ENCODE measurements around the gene MIER3.

MIER3 gene

GRCh38 chr5:56900858-56901578 is 50.9 kb downstream of the MIER3 start:
- DNase-seq (ENCODE audit: low read depth in 2 of 3, low spot score in 2 of 3), result no peak

DNA sequence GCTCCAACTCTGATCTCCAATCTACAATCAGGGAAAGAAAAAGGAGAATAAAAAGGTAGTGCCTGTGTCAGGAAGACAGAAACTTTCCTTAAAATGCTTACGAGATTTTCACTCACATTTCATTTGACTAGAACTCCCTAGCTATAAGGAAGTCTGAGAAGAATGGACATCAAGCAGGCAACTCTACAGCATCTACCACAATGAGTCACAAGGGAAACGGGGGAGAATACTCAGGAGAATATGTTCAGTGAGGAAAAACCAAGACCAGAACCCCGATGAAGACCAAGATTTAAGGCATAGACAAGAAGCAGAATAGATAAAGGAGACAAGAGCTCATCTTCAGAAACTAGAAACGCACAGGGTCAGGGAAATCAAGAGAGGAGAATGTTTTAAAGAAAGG is 51.5 kb downstream of the MIER3 start:
- no peak for DNase-seq (ENCODE audit: low read depth in 2 of 3, low spot score in 2 of 3)

- no peak for DNase-seq (ENCODE audit: low read depth in 2 of 3, low spot score in 2 of 3)
Measured at GRCh38 chr5:56898213-56898612, 53.7 kb downstream of the MIER3 start.

- no peak for DNase-seq (ENCODE audit: low read depth in 2 of 3, low spot score in 2 of 3)
Measured at GRCh38 chr5:56896763-56897162, 55.2 kb downstream of the MIER3 start.

- DNase-seq (ENCODE audit: low read depth in 2 of 3, low spot score in 2 of 3), result no peak
Measured at GRCh38 chr5:56893251-56893951, 58.5 kb downstream of the MIER3 start.

GRCh38 chr5:56881571-56881970 is 70.4 kb downstream of the MIER3 start:
- no peak for DNase-seq (ENCODE audit: low read depth in 2 of 3, low spot score in 2 of 3)

- no peak for DNase-seq (ENCODE audit: low read depth in 2 of 3, low spot score in 2 of 3)
Measured at GRCh38 chr5:56876327-56876726, 75.6 kb downstream of the MIER3 start.

DNA sequence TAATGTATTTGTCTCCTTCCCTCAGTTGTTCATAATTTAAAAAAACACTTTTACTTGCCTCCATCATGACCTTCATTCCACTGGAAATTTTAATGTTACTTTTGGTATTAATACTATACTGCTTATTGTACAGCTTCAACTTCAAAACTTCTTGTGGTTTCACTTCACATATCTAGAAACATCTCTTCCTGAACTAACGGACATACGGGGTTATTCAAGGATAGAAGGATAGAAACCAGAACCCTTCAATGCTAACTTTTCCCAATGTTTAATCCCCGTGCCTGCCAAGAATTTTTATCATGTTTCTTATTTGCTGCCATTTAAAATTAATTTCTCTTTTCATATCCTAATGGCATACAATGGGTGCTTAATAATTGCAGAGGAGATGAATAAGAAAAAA is 78.9 kb downstream of the MIER3 start:
- no peak for DNase-seq (ENCODE audit: low read depth in 2 of 3, low spot score in 2 of 3)

- no peak for DNase-seq (ENCODE audit: low read depth in 2 of 3, low spot score in 2 of 3)
Measured at GRCh38 chr5:56871777-56872176, 80.1 kb downstream of the MIER3 start.

Data from activated CD8-positive, alpha-beta memory T cell treated with anti-CD3 and anti-CD28 coated beads for 48 hours (primary cell).